Body of pancreas (tissue), 4 donors: ENCODE data around the gene PGA4. TPM values are rescaled to one million over a fixed set of nuclear protein-coding genes. Genes with fewer than 3 reads are reported as not detected.

Experiments used
- ATAC-seq: fragments of 150-250 bp; one replicate; pipeline ENCODE4 v1.9.1; 2016
- DNase-seq, 4 donors: peaks; one replicate each; pipeline ENCODE4 v3.0.0-alpha.2; 2019
- H3K27ac ChIP-seq, 4 donors: fragments of 200-600 bp; sonication (generic); 1 replicate in 3 of 4; 2 replicates in 1 of 4; pipeline versions ENCODE4 v1.5.1 to v1.6.1; 2016 to 2019; ENCODE audit warnings: mild to moderate bottlenecking in 1 of 4, mixed read lengths in 1 of 4, moderate library complexity in 1 of 4
- H3K27me3 ChIP-seq, 2 donors: fragments of 200-600 bp; sonication (generic); one replicate each; pipeline ENCODE4 v1.6.0; 2016; ENCODE audit warnings: mild to moderate bottlenecking in 1 of 2
- H3K36me3 ChIP-seq, 2 donors: fragments of 200-600 bp; sonication (generic); replicated peaks in 1 of 2; 2 replicates each; pipeline ENCODE4 v1.5.1; 2016; ENCODE audit warnings: low read depth in 2 of 2; ENCODE audit not compliant: insufficient read depth in 1 of 2
- H3K4me1 ChIP-seq: fragments of 200-600 bp; sonication (generic); one replicate; pipeline ENCODE4 v1.6.0; 2016
- H3K4me3 ChIP-seq, 2 donors: fragments of 200-600 bp; sonication (generic); 1 replicate in 1 of 2; 2 replicates in 1 of 2; pipeline ENCODE4 v1.5.1; 2016 to 2019
- H3K9me3 ChIP-seq, 3 donors: fragments of 200-600 bp; sonication (generic); 1 replicate in 2 of 3; 2 replicates in 1 of 3; pipeline ENCODE4 v1.5.1; 2016
- CTCF ChIP-seq, 7 experiments: fragments of 450-650 bp in 4 of 7; fragments of 200-600 bp in 3 of 7; sonication (generic) in 3 of 7; IDR thresholded peaks; one replicate each; pipeline ENCODE4 v1.5.1; 2016 to 2019; ENCODE audit warnings: antibody characterized with exemption in 7 of 7
- POLR2A ChIP-seq, 3 donors: fragments of 450-650 bp; IDR thresholded peaks; one replicate each; pipeline ENCODE4 v1.6.1; 2016; ENCODE audit warnings: antibody characterized with exemption in 3 of 3, mild to moderate bottlenecking in 2 of 3
- WGBS, 2 donors: methylation state at CpG; one replicate each; pipeline ENCODE4 v1.1.5; 2017; 5-methylcytosine and 5-hydroxymethylcytosine counted together
- intact Hi-C: fragments of 100-400 bp; cut with DNase I; formaldehyde crosslinking; loops from one replicate; pipeline ENCODE4 v1.15.1; 2023
- total RNA-seq, 2 donors: library from RNA; depleted of rRNA; stranded (reverse); fragments of >200 nt; gene quantifications; one replicate each; pipeline ENCODE4 v1.1.0, GENCODE V29; 2016

Gene PGA4
- total RNA-seq, 2 donors from 2014 or later, result 120 TPM; not detected in 1

- Histone ChIP-seq H3K4me1 (no peaks in the 10 kb centered on the region), H3K36me3 (no peaks in the 10 kb centered on the region), H3K27me3 (no peaks in the 10 kb centered on the region), H3K27ac (no peak overlapping the region), H3K4me3 (no peak overlapping the region), H3K9me3 (no peaks in the 10 kb centered on the region)
- TF ChIP-seq CTCF (IDR thresholded peaks at IDR 0.05) (no peak), POLR2A (IDR thresholded peaks at IDR 0.05) (no peak)
- 64 to 73% methylated on average over 7 of the region's 7 CpGs for WGBS, 2 donors
- intact Hi-C loops, result loop anchor here (10.0 kb wide), 1 partner anchor 370 kb away; no protein-coding TSS in a partner anchor
- ATAC-seq (no peak), DNase-seq (no peak)
These were observed 27.0 kb upstream of the PGA4 start for GRCh38 chr11:61194981-61195695.

GRCh38 chr11:61195719-61196118, 26.4 kb upstream of the PGA4 start:
- H3K36me3 ChIP-seq, result no peaks in the 10 kb centered on the region
- TF ChIP-seq POLR2A (IDR thresholded peaks at IDR 0.05), result no peak
- TF ChIP-seq CTCF (IDR thresholded peaks at IDR 0.05), result no peak
- no peak overlapping the region for H3K27ac ChIP-seq
- no peaks in the 10 kb centered on the region for H3K27me3 ChIP-seq
- H3K4me1 ChIP-seq, result no peaks in the 10 kb centered on the region
- 81 to 82% methylated on average over 7 of the region's 7 CpGs for WGBS, 2 donors
- no peak for DNase-seq
- intact Hi-C loops, result loop anchor here (10.0 kb wide), 1 partner anchor 371 kb away; no protein-coding TSS in a partner anchor
- H3K9me3 ChIP-seq, result no peaks in the 10 kb centered on the region
- H3K4me3 ChIP-seq, result no peak overlapping the region
- ATAC-seq, result no peak

GRCh38 chr11:61198361-61198760, 23.8 kb upstream of the PGA4 start:
- WGBS, 2 donors, result 18 to 30% methylated on average over 6 of the region's 6 CpGs
- no peaks in the 10 kb centered on the region for H3K9me3 ChIP-seq
- H3K27me3 ChIP-seq, result no peaks in the 10 kb centered on the region
- no peak for TF ChIP-seq CTCF (IDR thresholded peaks at IDR 0.05)
- TF ChIP-seq POLR2A (IDR thresholded peaks at IDR 0.05), result no peak
- peak in 1 of 4 donors; percentile 19 for DNase-seq
- no peak overlapping the region for H3K4me3 ChIP-seq
- intact Hi-C loops, result loop anchor here (10.0 kb wide), 1 partner anchor 374 kb away; no protein-coding TSS in a partner anchor
- no peaks in the 10 kb centered on the region for H3K36me3 ChIP-seq
- ATAC-seq, result no peak
- H3K4me1 ChIP-seq, result no peaks in the 10 kb centered on the region
- no peak overlapping the region for H3K27ac ChIP-seq

GRCh38 chr11:61198948-61199523, 23.1 kb upstream of the PGA4 start:
- 73 to 78% methylated on average over 3 to 4 of the region's 4 CpGs for WGBS, 2 donors
- H3K4me1 ChIP-seq, result no peaks in the 10 kb centered on the region
- H3K27ac ChIP-seq, result no peak overlapping the region
- intact Hi-C loops, result loop anchor here (10.0 kb wide), 1 partner anchor 374 kb away; no protein-coding TSS in a partner anchor
- no peak overlapping the region for H3K4me3 ChIP-seq
- no peaks in the 10 kb centered on the region for H3K27me3 ChIP-seq
- H3K9me3 ChIP-seq, result no peaks in the 10 kb centered on the region
- ATAC-seq (no peak), DNase-seq (no peak)
- no peak for TF ChIP-seq CTCF (IDR thresholded peaks at IDR 0.05)
- TF ChIP-seq POLR2A (IDR thresholded peaks at IDR 0.05), result no peak
- no peaks in the 10 kb centered on the region for H3K36me3 ChIP-seq
